ENCODE results near the gene C2CD2L. TPM values are rescaled to one million over a fixed set of nuclear protein-coding genes. Genes with fewer than 3 reads are reported as not detected.
A peak's percentile ranks its signal among the peaks of the same experiment; 100 is the strongest.

Gene C2CD2L
- total and polyA plus RNA-seq, 2 of the 13 experiments (the other 11 are each of a cell fraction or from before 2014, with no cell fraction given): 3.7 to 5.5 TPM

GRCh38 chr11:119093942-119094815 lies 13.0 kb upstream of the C2CD2L start (continued):
- TF ChIP-seq GRHL1 (CRISPR knock-in tag; conservative IDR thresholded peaks at IDR 0.05) (no peak), ZBTB43 (CRISPR knock-in tag; conservative IDR thresholded peaks at IDR 0.05) (0 out of 2 replicates have a peak, but pooled peaks have one; percentile 35), MTA3 (CRISPR knock-in tag; IDR thresholded peaks at IDR 0.05) (no peak), AGO2 (optimal IDR thresholded peaks at IDR 0.05; ENCODE audit: low read depth, low read length) (peak; percentile 98), POGK (CRISPR knock-in tag; conservative IDR thresholded peaks at IDR 0.05) (no peak), ZNF280B (CRISPR knock-in tag; IDR thresholded peaks at IDR 0.05; ENCODE audit: borderline replicate concordance) (no peak), SRY (CRISPR knock-in tag; IDR thresholded peaks at IDR 0.05) (no peak), ZBTB14 (CRISPR knock-in tag; IDR thresholded peaks at IDR 0.05) (no peak), RFX3 (CRISPR knock-in tag; IDR thresholded peaks at IDR 0.05) (no peak), KDM1A (CRISPR knock-in tag; IDR thresholded peaks at IDR 0.05) (no peak), ZNF234 (CRISPR knock-in tag; conservative IDR thresholded peaks at IDR 0.05) (0 out of 2 replicates have a peak, but pooled peaks have one; percentile 77), RXRA (CRISPR knock-in tag; IDR thresholded peaks at IDR 0.05) (no peak), SMYD3 (CRISPR knock-in tag; IDR thresholded peaks at IDR 0.05) (no peak), THRA (CRISPR knock-in tag; IDR thresholded peaks at IDR 0.05; ENCODE audit: borderline replicate concordance) (no peak), TFDP1 (CRISPR knock-in tag; IDR thresholded peaks at IDR 0.05; ENCODE audit: borderline replicate concordance) (no peak), RXRB (CRISPR knock-in tag; IDR thresholded peaks at IDR 0.05; ENCODE audit: borderline replicate concordance) (no peak)

All from HepG2 (cell line).